GM18951 (cell line): Measurements from ENCODE around the gene TRPV6.

Experiments
- POLR2A ChIP-seq: IDR thresholded peaks from 4 replicates; pipeline ENCODE4 v1.6.1; 2011; ENCODE audit warnings: mild to moderate bottlenecking; ENCODE audit not compliant: insufficient read length, insufficient read depth; ENCODE audit errors: extremely low read depth
- in situ Hi-C: fragments of 300-500 bp; cut with MboI; formaldehyde crosslinking; loops from one replicate; pipeline ENCODE4 v1.12.0; 2022; ENCODE audit warnings: low sequenced_read_pairs, mixed read lengths, inconsistent platforms; ENCODE audit not compliant: unreplicated experiment

The TRPV6 gene

DNA sequence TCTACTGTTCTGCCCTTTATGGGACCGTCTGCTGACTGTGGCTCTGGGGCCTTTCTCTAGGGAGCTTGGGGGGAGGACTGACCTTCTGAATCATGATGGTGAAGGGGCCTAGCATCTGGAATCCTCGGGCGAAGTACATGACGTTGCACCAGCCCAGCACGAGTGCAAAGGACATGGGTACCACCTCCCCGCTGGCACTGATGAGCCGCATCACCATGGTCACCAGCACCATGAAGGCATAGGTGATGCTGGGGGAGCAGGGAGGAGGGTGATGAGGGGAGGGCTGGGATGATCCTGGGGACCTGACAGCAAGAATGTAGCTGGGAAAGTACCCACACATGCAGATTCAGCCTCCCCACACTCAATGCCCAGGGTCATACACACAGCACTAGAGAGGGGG is 11.1 kb downstream of the TRPV6 start:
- in situ Hi-C loops = loop anchor here (10.0 to 25.0 kb wide), 2 partner anchors 130 to 338 kb away; partner anchors contain the start of gene TAS2R40
- no peak for TF ChIP-seq POLR2A

DNA sequence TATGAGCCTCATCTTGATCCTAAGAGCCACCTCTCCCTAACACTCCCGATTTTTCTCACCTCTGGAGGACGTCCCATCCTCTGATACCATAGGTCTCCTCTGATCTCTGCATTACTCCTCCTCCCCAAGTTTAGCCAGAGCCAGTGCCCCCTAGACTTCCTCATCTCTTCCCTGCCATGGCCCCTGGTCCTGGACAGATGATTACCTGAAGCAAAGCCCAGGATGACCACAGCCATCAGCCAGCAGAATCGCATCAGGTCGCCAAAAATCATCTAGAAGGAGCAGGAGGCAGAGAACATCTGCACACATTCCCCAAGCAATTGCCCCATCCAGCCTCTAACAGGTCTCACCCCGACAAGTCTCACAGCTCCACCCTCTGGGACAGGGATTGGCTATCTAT is 11.7 kb downstream of the TRPV6 start:
- no peak for TF ChIP-seq POLR2A
- in situ Hi-C loops = loop anchor here (10.0 to 25.0 kb wide), 2 partner anchors 131 to 338 kb away; partner anchors contain the start of gene TAS2R40

DNA sequence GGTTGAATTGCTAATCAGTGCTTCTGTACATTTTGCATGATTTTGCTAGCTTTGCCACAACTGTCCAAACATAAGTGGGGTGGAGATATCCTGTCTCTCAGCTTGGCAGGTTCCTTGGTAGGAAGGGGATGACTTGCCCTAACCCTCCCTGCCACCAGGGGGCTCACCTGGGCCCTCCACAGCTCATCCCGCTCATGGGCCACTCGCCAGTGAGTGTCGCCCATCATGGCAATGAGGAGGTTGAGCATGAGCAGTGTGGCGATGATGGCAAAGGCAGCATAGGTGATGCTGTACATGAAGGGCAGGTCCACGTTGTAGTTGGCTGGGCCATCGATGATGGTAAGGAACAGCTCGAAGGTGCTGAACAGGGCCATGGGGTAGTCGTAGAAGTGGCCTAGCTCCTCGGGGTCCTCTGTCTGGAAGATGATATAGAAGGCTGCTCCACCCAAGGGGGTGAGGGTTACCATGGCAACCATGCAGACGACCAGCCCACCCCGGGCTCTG is 12.2 kb downstream of the TRPV6 start:
- no peak for TF ChIP-seq POLR2A
- in situ Hi-C loops = loop anchor here (10.0 to 25.0 kb wide), 2 partner anchors 131 to 339 kb away; partner anchors contain the start of gene TAS2R40

DNA sequence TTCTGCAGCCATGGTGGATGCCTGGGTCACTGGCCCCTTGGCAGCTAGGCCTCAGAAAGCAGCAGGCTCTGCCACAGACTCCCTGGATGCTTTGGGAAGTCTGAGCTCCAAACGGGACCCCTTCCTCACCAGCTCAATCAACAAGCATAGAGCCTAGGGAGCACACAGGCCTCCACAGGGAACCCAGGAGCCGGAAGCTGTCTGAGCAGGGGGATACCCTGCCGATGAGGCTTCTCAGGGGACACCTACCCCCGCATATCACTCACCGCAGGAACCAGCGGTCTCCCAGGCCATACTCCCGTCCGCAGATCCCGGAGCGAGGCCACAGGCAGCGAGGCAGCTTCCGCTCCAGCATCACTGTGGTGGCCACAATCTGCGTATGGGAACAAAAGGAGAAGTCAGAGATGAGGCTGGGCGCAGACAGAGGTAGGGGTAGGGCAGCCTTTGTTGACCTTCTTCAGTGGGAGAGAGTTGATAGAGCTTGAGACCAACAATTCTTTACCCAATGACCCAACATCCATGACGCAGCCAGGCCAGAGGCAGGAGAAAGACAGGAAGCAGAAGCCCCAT is 13.4 kb downstream of the TRPV6 start:
- in situ Hi-C loops = loop anchor here (10.0 to 25.0 kb wide), 2 partner anchors 133 to 340 kb away; partner anchors contain the start of gene TAS2R40

DNA sequence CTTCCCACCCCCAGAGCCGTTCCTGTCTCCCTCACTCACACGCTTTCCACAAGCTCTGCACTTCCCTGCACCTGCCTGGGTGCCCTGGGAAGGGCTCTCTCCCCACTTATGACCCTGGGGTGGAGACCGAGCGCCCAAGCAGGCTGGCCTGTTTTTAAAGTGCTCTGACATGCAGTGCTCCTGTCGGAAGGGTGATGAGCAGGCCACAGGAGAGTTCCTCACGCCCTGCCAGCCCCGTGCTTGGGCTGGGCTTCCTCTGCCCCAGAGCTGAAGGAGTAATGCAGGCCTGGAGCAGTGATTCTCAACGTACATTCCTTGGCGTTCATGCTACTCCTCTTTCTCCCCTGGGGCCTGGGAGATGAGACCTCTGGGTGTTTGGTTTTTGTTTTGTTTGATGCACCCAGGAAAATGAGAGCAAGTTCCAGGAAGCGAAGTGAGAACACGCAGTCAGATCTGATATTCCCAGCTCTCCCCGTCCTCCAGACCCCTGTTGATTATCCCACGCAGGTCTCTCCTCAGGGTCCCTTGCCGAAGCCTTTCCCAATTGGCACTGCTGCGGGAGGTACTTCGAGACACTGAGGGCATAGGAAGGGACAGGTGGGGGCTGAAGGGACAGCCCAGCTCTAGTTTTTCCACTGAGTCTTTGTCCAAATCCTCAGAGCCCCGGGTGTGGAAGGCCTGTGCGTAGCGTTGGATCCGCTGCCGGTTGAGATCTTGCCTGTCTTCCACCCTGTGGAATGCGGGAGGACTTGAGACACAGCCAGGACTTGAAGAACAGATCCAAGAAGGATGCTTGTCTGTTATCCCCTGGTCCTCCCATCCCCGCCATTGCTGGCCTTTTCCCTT is 14.1 kb downstream of the TRPV6 start:
- in situ Hi-C loops = loop anchor here (10.0 to 25.0 kb wide), 2 partner anchors 133 to 341 kb away; partner anchors contain the start of gene TAS2R40
- TF ChIP-seq POLR2A = no peak

More for the DNA sequence above, 13.4 kb downstream of the TRPV6 start:
- no peak for TF ChIP-seq POLR2A

DNA sequence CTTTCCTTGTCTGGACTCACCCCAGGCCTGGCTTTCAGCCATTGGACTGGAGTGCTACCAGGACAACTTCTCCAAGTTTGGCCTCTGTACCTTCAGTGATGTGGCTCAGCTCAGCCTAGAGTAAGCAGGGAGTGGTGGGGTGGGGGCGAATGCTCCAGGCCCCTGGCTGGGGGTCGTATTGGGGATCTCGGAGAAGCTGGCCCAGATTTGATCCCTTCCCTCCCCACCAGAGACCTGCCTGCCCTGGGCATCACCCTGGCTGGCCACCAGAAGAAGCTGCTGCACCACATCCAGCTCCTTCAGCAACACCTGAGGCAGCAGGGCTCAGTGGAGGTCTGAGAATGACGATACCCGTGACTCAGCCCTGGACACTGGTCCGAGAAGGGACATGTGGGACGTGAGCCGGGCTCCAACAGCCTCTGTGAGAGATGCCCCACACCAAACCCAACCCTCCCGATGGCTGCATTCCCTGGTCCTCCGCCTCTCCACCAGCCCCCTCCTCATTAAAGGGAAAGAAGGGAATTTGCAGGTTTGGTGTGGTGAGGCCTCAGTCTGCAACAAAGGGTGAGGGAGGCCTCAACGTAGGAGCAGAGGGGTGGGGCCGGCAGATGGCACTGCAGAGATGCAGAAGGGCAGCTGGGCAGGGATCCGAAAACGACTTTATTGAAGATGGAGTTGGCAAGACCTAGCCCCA is 14.8 kb downstream of the TRPV6 start:
- TF ChIP-seq POLR2A = no peak

DNA sequence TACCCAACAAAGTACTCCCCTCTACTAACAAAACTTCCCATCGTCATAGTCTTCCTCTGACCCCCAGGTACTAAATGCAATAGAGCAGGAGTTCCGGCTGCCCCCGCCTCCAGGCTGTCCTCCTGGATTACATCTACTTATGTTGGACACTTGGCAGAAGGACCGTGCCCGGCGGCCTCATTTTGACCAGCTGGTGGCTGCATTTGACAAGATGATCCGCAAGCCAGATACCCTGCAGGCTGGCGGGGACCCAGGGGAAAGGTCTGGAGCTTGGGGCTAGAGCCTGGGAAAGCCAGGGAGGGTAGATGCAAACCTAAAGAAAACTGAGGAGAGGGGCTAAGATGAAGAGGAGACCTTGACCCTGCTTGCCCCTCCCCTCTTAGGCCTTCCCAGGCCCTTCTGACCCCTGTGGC is 15.4 kb downstream of the TRPV6 start:
- in situ Hi-C loops = loop anchor here (10.0 to 25.0 kb wide), 2 partner anchors 135 to 342 kb away; partner anchors contain the start of gene TAS2R40

More for the DNA sequence above, 14.8 kb downstream of the TRPV6 start:
- in situ Hi-C loops = loop anchor here (10.0 to 25.0 kb wide), 2 partner anchors 134 to 342 kb away; partner anchors contain the start of gene TAS2R40

DNA sequence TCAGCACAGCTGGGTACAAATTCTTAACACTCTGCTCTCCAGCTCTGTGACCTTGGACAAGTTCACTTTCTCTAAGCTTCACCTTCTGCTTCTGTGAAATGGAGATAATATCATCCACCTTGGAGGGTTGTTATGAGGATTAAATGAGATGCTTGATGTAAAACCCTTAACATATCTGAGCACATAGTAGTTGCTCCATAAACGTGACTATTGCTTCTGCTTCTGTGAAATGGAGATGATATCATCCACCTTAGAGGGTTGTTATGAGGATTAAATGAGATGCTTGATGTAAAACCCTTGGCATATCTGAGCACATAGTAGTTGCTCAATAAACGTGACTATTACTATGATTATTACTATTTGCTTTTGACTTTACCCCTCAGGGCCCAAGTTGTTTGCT is 16.1 kb downstream of the TRPV6 start:
- in situ Hi-C loops = loop anchor here (25.0 kb wide), 1 partner anchor 343 kb away; the partner anchor contains the start of gene TAS2R40
- TF ChIP-seq POLR2A = no peak

More for the DNA sequence above, 15.4 kb downstream of the TRPV6 start:
- no peak for TF ChIP-seq POLR2A

DNA sequence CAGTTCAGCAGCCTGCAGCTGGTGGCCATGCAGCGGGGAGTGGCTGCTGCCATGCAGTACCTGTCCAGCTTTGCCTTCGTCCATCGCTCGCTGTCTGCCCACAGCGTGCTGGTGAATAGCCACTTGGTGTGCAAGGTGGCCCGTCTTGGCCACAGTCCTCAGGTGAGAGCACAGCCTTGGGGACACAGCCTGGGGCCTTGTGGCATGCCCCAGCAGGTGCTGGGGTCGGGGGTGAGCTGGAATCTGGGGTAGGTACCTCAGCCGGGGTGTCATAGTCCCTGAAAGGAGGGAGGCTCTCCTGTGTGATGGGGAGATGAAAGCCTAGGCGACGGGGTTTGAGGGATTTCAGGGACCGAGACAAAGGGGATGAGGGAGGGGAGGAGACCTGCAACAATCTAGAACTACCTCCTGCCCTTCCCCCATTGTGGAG is 16.5 kb downstream of the TRPV6 start:
- no peak for TF ChIP-seq POLR2A
- in situ Hi-C loops = loop anchor here (25.0 kb wide), 1 partner anchor 343 kb away; the partner anchor contains the start of gene TAS2R40

DNA sequence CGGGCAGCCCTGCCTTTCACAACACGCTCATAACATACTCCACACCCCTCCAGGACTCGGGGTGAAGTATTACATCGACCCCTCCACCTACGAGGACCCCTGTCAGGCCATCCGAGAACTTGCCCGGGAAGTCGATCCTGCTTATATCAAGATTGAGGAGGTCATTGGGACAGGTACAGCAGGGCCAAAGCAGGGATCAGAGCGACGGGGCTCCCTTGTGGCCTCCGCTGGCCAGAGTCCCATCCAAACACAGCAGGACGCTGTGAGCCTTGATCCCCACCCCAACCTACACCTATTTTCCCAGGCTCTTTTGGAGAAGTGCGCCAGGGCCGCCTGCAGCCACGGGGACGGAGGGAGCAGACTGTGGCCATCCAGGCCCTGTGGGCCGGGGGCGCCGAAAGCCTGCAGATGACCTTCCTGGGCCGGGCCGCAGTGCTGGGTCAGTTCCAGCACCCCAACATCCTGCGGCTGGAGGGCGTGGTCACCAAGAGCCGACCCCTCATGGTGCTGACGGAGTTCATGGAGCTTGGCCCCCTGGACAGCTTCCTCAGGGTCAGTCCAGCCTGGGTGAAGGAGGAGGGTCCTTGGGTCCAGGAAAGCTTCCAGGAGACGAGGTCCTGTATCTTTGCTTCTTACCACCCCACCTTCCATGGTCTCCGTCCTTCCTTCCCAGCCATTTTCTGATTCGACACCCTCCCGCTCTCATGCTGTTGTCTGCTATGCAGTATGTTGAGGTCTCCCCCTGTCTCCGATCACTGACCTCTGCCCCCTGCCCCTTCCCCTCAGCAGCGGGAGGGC is 17.2 kb downstream of the TRPV6 start:
- in situ Hi-C loops = loop anchor here (25.0 kb wide), 1 partner anchor 344 kb away; the partner anchor contains the start of gene TAS2R40

DNA sequence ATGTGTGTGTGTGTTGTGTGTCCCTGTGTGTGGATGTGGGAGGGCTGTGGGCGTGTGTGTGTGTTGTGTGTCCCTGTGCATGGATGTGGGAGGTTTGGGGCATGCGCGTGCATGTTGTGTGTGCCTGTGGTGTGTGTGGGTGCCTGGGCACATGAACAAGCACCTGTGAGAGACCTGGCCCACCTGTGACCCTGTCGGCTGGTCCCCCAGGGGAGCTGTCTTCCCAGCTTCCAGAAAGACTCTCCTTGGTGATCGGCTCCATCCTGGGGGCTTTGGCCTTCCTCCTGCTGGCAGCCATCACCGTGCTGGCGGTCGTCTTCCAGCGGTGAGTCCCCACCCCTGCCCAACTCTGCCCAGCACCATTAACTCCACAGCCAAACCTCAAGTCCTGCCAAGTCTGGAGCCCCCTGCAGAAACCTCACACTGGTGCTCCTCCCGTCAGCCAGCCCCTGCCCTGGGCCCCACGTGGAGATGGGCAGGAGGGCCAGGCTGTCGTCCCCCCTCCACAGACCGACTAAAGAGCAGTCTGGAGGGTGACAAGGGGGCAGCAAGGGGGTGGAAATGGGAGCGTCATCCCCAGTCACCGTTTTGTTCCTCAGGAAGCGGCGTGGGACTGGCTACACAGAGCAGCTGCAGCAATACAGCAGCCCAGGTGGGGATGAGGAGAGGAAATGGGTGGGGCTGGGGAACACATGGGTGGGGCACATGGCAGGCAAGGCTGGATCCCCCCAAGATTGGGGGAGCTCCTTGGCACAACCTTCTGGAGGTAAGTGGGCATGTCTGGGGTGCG is 18.0 kb downstream of the TRPV6 start:
- no peak for TF ChIP-seq POLR2A
- in situ Hi-C loops = loop anchor here (25.0 kb wide), 1 partner anchor 345 kb away; the partner anchor contains the start of gene TAS2R40

More for the DNA sequence above, 17.2 kb downstream of the TRPV6 start:
- TF ChIP-seq POLR2A = no peak
